SKM-1 treated with dmso at 0.1 percent for 144 hours (cell line): Measurements from ENCODE around the gene ATP1B1.
"Not testable (repeated sequence)": the region's sequence is repeated elsewhere in the genome, so short reads cannot be mapped to it uniquely, and the experiment has no call there.

Experiments used
- DNase-seq: peaks from one replicate; lab custom pipeline; 2025; ENCODE audit not compliant: unreplicated experiment; lab: John Stamatoyannopoulos, UW

ATP1B1 gene

DNA sequence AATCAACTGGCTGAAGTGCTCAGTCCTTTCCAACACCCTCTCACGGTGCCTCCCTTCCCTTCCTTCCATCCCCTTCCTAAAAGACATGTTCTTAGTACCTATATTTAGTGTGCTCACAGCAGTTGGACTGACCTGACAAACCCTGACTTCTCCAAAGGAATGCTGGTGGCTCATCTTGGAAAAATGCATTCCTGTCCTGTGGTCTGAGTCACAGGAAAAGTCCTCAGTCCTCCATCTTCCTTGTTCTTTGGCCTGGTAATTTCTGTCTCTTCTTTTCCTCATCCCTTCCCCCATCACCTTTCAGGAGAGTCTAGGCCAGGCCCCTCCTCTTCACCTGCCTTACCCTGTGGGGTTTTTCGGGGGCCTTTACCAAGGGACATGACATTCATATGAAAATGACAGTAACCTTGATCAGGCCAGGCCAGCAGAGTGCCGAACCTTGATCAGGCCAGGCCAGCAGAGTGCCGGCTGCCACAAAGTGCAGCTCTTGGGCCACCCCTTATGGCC is 7.2 kb downstream of the ATP1B1 start:
- no peak for DNase-seq

DNA sequence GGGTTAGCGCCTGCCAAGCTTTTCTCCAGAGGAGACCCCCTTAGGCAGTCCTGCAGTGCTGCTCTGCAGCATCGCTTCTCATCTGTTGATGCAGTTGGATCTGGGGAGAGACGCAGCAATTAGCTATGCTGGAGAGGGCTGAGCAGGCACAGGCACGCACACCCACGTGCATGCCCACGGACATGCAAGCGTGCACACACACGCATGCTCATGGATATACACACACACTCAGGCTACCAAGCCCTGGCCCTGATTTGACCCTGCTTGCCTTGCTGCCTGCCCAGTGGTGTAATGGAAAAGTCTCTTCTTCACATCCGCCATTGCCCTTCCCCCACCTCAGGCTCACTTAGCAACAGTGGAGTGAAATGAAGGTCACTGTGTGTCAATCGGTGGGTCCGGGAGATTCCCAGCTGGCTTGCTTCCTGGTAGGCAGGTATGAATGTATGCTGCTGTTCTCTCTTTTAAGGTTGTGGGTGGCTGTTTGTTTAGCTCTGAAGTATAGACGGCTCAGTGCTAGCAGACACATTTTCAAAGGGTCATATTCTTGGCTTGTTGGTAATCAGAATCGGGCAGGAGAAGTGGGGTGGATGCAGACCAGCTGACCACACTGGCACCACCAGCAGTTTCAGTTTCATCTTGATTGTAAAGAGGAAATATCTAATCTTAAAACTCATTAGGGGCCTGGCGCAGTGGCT is 9.5 kb downstream of the ATP1B1 start:
- no peak for DNase-seq

DNA sequence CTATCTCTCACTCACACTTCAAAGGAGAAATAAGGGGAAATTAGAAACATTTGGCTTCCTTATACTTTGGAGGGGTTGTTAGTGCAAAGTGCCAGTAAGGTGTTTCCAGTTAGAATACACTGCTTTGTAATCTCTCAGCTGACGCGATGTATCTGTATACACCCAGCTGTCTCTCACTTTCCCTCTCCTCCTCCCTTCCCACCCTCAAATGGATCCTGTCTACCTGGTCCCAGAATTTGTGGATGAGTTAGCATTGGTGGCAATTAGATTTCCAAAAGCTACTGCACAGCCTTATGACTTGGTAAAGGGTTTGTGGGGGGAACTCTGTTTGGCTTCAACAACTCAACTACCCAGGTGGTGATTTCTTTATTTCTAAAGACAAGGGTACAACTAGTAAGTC is 10.5 kb downstream of the ATP1B1 start:
- no peak for DNase-seq

DNA sequence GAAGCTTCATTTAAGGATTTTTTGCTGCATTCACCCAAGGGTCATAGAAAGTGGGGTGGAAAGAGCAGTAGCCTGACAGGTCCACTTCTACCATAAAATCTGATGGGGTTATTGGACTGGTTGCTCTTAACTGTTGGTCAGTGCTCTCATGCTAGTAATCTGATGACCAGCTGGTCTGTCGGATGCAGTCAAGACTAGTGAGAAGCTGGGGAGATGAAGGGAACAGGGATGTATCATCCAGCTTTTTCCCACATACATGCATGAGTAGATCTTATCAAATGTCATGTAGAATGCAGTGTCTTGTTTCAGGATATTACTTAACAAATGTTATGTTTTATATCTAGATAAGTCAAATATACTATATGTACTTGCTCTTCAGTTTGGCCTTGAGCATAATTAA is 11.1 kb downstream of the ATP1B1 start:
- no peak for DNase-seq

DNA sequence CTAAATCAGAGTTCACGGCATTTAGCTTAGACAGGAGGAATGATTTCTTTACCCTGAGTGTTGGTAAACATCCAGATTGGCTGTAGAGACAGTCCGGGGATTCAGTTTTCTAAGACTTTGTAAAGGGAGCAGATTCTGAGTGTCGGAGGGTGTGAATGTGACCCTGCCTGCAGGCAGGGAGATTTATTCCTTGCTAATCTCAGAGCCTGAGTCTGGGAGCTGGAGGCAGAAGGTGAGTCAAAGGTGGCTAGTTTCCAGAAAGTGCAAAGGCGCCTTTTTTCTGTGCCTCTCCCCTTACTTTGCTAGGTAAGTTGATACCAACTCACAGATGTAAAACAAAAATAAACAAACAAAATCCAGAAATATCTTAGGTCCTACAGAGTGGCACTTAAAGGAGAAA is 11.7 kb downstream of the ATP1B1 start:
- DNase-seq = no peak

DNA sequence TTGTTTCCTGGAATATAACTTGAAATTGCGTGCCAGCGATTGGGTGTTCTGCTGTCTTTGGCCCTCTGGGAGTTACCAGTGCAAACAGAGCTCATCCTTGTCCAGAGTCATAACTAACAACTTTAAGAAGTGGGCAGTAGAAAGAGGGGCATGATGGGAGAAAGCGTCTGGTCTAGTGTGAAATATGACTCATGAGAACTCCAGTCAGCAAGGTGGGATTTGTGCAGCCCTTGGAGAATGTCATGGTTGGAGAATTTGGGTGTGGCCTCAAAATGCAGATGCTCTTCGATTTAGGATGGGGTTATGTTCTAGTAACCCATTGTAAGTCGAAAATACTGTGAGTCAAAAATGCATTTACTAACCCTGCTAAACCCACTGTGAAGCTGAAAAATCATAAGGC is 12.9 kb downstream of the ATP1B1 start:
- no peak for DNase-seq

DNA sequence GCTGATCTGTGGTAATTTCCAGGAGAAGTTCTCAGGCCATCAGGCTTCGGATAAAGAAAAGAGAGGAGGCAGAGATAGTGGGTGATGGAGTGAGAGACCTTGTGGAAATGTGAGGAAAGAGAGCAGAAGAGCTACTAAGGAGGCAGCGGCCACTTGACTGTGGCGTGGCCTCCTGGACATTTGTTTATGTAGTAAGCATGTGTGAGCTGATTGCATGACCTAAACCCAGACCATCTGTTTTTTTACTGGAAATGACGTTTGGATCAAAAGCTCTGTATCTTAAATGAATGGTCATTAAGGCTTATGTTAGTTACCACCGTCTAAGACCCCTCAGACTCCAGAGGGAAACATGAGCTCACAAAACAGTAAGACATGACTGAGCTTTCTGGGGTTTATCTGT is 13.6 kb downstream of the ATP1B1 start:
- DNase-seq = no peak

DNA sequence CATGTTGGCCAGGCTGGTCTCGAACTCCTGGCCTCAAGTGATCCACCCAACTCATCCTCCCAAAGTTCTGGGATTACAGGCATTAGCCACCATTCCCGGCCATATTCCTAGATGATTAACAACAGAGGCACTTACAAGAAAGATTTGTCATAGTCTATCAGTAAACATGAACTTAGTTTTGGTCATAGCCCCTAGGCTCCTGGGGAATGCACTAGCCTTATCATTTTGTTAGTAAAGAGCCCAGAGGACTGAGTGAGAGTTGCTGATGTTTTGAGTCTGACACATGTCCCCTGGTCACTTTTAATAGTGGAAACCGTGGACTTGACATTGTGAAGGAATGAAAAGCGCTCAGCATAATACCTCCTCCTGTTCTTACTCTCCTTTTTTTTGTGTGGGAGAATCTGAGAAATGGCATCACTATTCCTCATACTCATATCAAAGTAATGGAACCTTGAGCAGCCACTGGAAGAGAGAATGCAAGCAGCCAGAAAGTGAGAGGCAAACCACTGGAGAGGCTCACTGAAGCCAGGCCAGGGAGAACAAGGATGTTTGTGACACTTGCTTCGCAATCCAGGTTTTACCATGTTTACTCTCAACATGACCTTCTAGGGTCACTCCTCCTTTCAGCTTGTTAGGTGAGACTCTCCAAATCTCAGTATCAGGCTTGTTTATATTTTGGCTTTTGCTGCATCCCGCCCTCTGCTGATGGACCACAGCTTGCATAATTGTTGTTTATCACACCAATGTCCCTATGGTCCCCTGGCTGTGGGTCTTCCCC is 14.8 kb downstream of the ATP1B1 start:
- no peak for DNase-seq

DNA sequence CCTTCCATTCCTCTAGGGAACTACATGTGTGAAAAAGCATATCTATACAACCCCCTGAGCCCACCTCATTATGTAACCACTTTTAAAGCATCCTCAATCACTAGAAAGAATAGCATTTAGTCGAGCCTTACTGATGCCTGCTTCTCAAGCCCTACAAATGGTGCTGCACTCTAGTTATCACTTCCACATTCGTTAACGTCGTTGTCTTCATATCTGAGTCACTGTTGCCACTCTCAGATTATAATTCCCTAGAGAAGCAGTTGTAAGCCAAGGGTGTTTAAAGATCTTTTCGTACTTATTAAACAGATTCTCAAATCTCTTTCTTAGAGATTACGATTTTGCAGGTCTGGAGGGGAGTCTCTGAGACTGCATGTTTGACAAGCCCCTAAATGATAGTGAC is 16.5 kb downstream of the ATP1B1 start:
- DNase-seq = no peak

DNA sequence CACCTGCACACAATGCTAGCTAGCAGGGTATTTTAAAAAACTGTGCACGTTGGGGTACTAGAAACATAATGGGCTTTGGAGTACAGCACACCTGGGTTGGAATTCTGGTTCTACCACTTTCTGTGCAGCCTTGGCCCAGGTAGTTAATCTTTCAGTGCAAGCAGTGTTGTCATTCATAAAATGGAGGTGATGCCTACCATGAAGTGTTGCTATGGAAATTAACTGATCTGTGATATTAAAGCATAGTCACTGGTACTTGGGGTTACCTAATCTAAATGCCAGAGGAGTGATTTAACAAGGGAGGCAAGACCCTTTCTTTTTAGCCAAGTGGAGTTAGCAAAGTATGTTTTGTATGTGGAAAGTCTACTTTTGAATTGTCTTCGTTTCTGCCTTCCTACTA is 18.0 kb downstream of the ATP1B1 start:
- no peak for DNase-seq

DNA sequence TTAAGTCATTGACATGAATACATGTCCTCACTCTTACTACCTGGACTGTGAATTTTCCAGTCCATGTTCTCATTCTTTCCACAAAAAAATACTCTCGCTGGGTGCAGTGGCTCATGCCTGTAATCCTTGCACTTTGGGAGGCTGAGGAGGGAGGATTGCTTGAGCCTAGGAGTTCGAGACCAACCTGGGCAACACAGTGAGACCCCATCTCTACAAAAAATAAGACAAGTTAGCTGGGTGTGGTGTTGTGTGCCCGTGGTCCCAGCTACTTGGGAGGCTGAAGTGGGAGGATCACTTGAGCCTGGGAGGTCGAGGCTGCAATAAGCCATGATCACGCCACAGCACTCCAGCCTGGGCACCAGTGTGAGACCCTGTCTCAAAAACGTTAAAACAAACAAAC is 19.1 kb downstream of the ATP1B1 start:
- DNase-seq = not testable (repeated sequence)

DNA sequence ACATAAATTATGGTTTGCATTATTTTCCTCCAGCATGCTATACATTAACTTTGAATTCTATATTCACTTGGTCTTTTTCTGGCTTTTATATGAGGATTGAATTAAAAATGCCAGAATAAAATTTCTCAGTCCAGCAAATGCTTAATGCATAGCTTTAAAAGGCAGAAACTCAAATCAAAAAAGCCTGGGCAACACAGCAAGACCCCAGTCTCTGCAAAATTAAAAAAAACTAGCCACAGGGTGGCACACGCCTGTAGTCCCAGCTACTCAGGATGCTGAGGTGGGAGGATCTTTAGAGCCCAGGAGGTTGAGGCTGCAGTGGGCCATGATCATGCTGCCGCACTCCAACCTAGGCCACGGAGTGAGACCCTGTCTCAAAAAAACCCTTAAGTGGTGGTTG is 19.8 kb downstream of the ATP1B1 start:
- no peak for DNase-seq

DNA sequence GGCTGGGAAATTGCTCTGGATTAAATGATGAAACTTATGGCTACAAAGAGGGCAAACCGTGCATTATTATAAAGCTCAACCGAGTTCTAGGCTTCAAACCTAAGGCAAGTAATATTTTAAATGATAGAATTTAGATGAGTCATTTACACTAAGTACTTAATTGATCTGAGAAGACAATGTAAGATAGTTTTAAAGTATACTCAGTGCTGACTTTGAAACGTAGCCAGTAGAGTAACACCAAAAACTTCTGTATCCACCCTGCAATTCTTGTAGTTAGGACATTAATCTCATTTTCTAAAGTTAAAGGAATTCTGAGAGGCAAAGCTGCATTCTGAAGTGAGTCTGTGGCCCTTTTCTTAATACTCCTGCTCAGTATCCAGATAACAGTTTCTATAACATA is 20.8 kb downstream of the ATP1B1 start:
- no peak for DNase-seq

DNA sequence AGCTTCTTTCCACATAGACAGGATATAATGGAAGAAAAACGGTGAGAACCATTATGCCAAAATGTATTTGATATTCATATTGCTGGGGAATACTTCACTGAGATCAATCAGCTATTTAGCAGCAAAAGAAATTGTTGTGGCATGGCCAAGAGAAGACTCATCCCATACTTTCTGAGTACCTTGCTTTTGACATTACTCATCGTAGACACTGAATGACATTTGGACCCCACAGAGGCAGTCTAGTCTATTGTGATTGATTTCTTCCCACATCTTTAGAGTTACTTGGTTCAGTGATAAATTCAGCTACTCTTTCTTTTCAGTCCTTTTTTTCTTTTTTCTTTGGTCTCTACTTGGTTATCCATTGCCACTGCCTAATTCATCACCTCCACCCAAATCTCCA is 22.1 kb downstream of the ATP1B1 start:
- DNase-seq = no peak

DNA sequence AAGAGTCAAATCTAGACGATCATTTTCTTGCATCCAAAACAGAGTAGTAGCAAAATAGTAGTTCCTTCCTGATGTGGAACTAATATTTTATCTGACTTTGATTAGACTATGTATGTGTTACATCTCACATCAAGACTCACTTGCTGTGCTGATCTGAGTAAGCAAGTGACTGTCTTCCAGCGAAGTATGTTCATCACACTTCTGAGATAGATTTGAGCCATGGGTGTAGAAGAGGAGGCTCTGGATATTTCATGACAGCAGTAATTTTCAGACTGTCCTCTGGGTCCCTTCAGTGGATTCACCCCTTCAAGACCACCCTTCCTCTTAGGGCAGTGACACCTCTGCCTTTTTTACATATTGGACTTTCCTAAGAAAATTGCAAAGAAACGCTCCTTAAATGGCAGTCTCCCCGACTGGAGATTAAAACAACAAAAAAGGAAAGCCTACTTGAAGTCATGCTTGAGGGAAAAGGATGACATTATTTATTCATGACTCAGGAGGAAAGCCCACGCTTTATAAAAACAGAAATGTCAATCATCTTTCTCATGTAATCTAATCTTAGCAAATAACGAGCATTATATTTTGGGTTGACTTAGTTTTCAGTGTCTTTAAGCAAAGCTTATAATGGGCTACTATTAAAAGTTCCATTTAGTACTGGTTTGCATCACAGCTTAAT is 22.8 kb downstream of the ATP1B1 start:
- no peak for DNase-seq

DNA sequence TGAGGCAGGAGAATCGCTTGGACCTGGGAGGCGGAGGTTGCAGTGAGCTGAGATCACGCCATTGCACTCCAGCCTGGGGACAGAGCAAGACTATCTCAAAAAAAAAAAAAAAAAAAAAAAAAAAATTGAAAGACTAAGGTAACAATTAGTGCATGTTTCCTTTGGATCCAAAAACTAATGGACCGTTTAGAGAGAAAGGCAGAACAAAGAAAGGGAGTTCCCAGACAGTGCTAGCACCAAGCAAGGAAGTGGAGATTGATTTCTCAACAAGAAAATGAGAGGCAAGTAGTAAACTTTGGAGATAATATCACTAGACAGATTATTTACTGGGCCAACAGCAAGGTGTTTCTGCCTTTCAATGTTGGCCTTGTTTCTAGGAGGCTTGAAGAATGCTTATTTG is 24.2 kb downstream of the ATP1B1 start:
- DNase-seq = no peak

DNA sequence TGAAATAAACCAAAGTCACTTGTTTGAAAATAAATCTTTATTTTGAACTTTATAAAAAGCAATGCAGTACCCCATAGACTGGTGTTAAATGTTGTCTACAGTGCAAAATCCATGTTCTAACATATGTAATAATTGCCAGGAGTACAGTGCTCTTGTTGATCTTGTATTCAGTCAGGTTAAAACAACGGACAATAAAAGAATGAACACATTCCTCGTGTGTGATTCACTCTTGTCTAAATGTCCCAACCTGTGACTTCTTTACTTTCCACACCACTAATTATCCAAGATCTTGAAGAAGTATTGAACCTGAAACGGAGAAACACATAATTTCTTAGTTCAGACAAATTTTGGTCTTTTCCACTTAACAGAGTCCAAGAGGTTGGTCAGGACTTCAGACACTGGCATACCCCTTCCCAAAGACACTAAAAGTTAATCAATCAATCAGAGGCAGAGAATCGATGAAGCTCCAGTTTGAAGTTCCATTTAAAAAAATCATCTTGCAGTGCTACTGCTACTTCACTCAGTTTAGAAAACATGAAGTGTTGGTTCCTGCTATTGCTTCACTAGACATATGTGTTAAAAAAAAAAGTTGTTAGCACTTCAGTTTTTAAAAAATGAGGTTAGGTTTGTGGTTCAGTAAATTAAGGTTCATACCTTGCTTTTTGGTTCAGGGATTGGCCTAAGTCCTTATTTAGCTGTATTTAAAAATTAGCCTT is 26.2 kb downstream of the ATP1B1 start:
- DNase-seq = no peak

DNA sequence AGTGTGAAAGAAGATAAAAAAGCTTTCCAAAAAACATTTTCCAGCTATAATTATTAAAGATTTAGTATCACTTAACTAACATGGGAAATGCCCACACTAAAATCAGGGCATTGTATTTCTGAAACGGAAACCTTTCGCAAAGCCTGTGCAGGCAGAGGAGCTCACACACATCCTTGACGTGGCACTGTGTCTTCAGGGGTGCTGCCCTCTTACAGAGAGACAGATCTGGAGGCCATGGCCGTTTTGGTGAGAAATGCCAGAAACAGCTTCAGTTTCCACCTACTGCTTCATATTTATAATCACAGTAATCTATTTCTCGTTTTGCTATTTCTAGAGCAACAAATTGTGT is 26.7 kb downstream of the ATP1B1 start:
- DNase-seq = no peak

DNA sequence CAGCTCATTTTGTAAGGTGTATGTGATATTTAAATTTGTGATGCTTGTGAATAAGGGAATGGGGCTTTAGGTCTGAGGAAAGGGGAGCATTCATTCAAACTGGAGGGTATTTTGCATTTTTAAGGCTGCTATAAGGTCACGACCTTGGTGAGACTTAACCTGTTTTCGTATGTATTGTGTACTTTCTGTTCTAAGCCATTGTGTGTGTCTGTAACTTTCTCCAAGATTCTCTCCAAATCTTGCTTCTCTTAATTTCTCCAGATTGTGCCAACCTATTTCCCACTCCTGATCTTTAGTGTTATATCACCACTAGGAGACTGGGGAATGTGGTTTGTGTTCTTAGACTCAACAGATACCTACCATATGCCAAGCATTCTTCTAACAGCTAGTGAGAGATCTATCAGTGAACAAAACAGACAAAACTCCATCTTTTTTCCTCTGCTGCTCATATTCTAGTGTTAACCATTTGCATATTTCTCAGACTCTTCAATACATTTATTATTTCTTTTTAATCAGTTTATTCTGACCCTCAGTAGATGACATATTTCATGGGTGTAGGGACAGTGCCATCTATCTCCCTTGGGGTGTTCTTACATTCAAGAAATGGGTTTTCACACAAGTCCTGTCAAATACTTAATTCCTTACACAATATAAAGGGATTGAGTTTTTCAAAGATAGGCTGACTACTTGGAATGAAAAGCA is 27.5 kb downstream of the ATP1B1 start:
- DNase-seq = no peak

DNA sequence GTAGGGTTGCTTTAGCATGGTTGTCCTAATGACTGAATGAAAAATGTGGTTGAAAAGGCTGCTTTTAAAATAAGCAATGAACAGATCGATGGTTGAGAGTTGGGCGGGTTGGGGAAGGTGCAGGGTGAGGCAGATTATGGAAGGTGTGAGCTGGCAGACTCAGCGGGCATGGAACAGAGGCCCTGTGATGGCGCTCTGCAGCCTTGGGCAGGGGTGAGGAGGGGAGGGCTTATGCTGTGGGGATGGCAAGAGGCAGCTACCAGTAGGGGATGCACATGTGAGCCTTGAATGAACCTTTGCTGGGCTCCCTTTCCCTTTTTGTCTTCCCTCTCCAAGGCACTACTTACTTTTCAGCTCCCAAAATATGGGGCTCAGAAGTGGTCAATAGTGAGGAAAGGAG is 30.9 kb downstream of the ATP1B1 start:
- no peak for DNase-seq
